ENCODE results near the gene PRR19.

PRR19 gene

DNA sequence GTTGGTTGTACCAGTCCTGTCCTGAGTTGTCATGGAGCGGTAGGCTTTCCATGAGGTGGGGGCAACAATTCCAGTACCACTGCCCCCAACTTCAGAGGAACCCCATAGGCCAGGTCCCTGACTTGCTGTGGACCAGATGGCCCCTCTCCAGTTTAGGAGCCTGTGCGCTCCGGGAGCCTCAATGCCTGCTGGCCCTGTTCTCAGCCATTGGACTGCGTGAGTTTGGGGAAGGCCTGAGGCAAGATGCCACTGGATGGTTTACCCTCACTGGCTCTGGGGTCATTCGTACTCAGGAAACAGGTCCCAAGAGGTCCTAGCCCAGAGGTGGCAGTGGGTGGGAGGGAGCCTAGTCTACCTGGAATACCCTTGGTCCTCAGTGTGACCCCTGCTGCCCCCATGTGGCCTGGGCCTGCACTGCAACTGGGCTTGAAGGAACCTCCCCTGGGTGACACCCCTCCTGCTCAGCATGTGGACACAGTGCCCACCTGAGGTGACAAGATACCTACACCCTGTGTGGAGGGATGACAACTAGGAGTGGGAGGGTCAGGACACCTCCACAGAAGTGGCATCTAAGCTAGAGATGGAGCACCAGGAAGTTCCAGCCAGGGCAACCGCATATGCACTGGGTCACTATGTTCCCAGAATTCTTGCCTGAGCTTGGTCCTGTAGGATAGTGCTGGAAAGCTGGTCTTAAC, 6.0 kb upstream of the PRR19 start:
- DNase-seq: peak; percentile 73 to 81 (median 74)
- Histone ChIP-seq H3K36me3 (ENCODE audit: control insufficient read depth, insufficient read depth, low read length) (peaks cover 36% of the 10 kb centered on the region), H3K27ac (ENCODE audit: insufficient read depth, low read length, poor library complexity, severe bottlenecking) (no peak overlapping the region), H3K4me3 (ENCODE audit: insufficient read depth, low read depth, low read length, poor library complexity, severe bottlenecking) (no peak overlapping the region), H3K4me1 (ENCODE audit: control insufficient read depth, insufficient read depth, low read length, poor library complexity, severe bottlenecking) (peaks cover 5% of the 10 kb centered on the region), H3K9me3 (ENCODE audit: control insufficient read depth, low read length) (no peaks in the 10 kb centered on the region), H3K27me3 (replicated peaks; ENCODE audit: control insufficient read depth, insufficient read depth, low read length, poor library complexity, severe bottlenecking) (no peaks in the 10 kb centered on the region)

- no peak overlapping the region for H3K4me3 ChIP-seq (ENCODE audit: insufficient read depth, low read depth, low read length, poor library complexity, severe bottlenecking)
- DNase-seq: no peak
- H3K4me1 ChIP-seq (ENCODE audit: control insufficient read depth, insufficient read depth, low read length, poor library complexity, severe bottlenecking): peaks cover 7% of the 10 kb centered on the region
- peaks cover 27% of the 10 kb centered on the region for H3K36me3 ChIP-seq (ENCODE audit: control insufficient read depth, insufficient read depth, low read length)
- H3K27ac ChIP-seq (ENCODE audit: insufficient read depth, low read length, poor library complexity, severe bottlenecking): no peak overlapping the region
- H3K27me3 ChIP-seq (replicated peaks; ENCODE audit: control insufficient read depth, insufficient read depth, low read length, poor library complexity, severe bottlenecking): no peaks in the 10 kb centered on the region
- no peaks in the 10 kb centered on the region for H3K9me3 ChIP-seq (ENCODE audit: control insufficient read depth, low read length)
These were observed 4.9 kb upstream of the PRR19 start for GRCh38 chr19:42297039-42297438.

DNA sequence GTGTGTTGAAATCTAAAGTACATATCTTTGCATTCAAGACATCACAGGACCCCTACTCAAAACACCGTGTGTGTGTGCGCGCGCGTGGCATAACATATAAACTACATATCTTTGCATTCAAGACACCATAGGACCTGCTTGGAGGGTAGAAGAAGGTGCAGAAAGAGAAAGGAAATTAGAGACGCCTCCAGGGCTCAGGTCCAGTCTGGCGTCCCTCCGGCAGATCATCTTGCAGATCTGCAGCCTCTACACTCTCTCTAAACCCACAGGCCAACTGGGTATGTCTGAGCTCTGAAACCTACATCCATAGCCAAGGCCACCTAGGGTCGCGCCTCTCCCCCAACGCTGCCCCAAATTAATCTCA, 1.2 kb downstream of the PRR19 start:
- no peak for DNase-seq
- Histone ChIP-seq H3K27ac (ENCODE audit: insufficient read depth, low read length, poor library complexity, severe bottlenecking) (no peak overlapping the region), H3K4me3 (ENCODE audit: insufficient read depth, low read depth, low read length, poor library complexity, severe bottlenecking) (peak overlapping the region; percentile 89), H3K27me3 (replicated peaks; ENCODE audit: control insufficient read depth, insufficient read depth, low read length, poor library complexity, severe bottlenecking) (no peaks in the 10 kb centered on the region), H3K9me3 (ENCODE audit: control insufficient read depth, low read length) (no peaks in the 10 kb centered on the region), H3K4me1 (ENCODE audit: control insufficient read depth, insufficient read depth, low read length, poor library complexity, severe bottlenecking) (peaks cover 13% of the 10 kb centered on the region), H3K36me3 (ENCODE audit: control insufficient read depth, insufficient read depth, low read length) (no peaks in the 10 kb centered on the region)

DNA sequence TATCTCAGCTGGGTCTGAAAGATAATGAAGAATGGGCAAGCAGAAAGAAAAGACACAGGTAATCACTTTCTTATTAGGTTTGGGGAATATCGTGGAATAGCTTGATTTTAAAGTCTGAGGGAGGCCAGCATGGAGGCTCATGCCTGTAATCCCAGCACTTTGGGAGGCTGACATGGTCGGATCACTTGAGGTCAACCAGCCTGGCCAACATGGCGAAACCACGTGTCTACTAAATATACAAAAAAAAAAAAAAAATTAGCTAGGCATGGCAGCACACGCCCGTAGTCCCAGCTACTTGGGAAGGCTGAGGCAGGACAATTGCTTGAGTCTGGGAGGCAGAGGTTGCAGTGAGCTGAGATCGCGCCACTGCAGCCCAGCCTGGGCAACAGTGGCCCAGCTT, 1.9 kb downstream of the PRR19 start:
- Histone ChIP-seq H3K36me3 (ENCODE audit: control insufficient read depth, insufficient read depth, low read length) (no peaks in the 10 kb centered on the region), H3K27ac (ENCODE audit: insufficient read depth, low read length, poor library complexity, severe bottlenecking) (no peak overlapping the region), H3K27me3 (replicated peaks; ENCODE audit: control insufficient read depth, insufficient read depth, low read length, poor library complexity, severe bottlenecking) (no peaks in the 10 kb centered on the region), H3K4me3 (ENCODE audit: insufficient read depth, low read depth, low read length, poor library complexity, severe bottlenecking) (no peak overlapping the region), H3K9me3 (ENCODE audit: control insufficient read depth, low read length) (no peaks in the 10 kb centered on the region), H3K4me1 (ENCODE audit: control insufficient read depth, insufficient read depth, low read length, poor library complexity, severe bottlenecking) (peaks cover 13% of the 10 kb centered on the region)
- DNase-seq: no peak

DNA sequence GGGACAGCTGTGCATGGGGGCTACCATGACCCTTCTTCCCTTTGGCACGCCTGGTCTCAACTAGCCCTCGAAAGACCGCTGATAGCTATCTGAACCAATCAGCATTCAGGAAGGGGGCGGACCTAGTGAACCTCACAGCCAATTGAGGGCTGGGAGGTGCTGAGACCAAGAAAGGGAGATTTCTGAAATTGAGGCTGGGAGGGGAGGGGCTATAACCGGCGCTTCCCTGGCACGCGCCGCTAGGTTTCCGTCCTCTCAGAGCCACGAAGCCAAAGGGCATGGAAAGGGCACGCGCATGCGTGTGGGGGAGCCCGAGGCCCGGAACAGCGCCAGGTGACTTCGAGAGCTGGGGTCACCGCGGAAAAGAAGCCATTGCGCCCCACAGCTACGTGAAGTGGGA, 4.7 kb downstream of the PRR19 start:
- Histone ChIP-seq H3K27ac (ENCODE audit: insufficient read depth, low read length, poor library complexity, severe bottlenecking) (no peak overlapping the region), H3K4me1 (ENCODE audit: control insufficient read depth, insufficient read depth, low read length, poor library complexity, severe bottlenecking) (peaks cover 10% of the 10 kb centered on the region), H3K9me3 (ENCODE audit: control insufficient read depth, low read length) (no peaks in the 10 kb centered on the region), H3K4me3 (ENCODE audit: insufficient read depth, low read depth, low read length, poor library complexity, severe bottlenecking) (no peak overlapping the region), H3K27me3 (replicated peaks; ENCODE audit: control insufficient read depth, insufficient read depth, low read length, poor library complexity, severe bottlenecking) (peaks cover 4% of the 10 kb centered on the region), H3K36me3 (ENCODE audit: control insufficient read depth, insufficient read depth, low read length) (no peaks in the 10 kb centered on the region)
- DNase-seq: peak in 1 of 3 donors; percentile 37

GRCh38 chr19:42309686-42310085, 7.8 kb downstream of the PRR19 start:
- Histone ChIP-seq H3K36me3 (ENCODE audit: control insufficient read depth, insufficient read depth, low read length) (no peaks in the 10 kb centered on the region), H3K27ac (ENCODE audit: insufficient read depth, low read length, poor library complexity, severe bottlenecking) (no peak overlapping the region), H3K27me3 (replicated peaks; ENCODE audit: control insufficient read depth, insufficient read depth, low read length, poor library complexity, severe bottlenecking) (peaks cover 21% of the 10 kb centered on the region), H3K9me3 (ENCODE audit: control insufficient read depth, low read length) (no peaks in the 10 kb centered on the region), H3K4me3 (ENCODE audit: insufficient read depth, low read depth, low read length, poor library complexity, severe bottlenecking) (no peak overlapping the region), H3K4me1 (ENCODE audit: control insufficient read depth, insufficient read depth, low read length, poor library complexity, severe bottlenecking) (peaks cover 12% of the 10 kb centered on the region)
- no peak for DNase-seq

- Histone ChIP-seq H3K4me3 (ENCODE audit: insufficient read depth, low read depth, low read length, poor library complexity, severe bottlenecking) (no peak overlapping the region), H3K9me3 (ENCODE audit: control insufficient read depth, low read length) (no peaks in the 10 kb centered on the region), H3K27me3 (replicated peaks; ENCODE audit: control insufficient read depth, insufficient read depth, low read length, poor library complexity, severe bottlenecking) (peaks cover 21% of the 10 kb centered on the region), H3K27ac (ENCODE audit: insufficient read depth, low read length, poor library complexity, severe bottlenecking) (no peak overlapping the region), H3K36me3 (ENCODE audit: control insufficient read depth, insufficient read depth, low read length) (no peaks in the 10 kb centered on the region), H3K4me1 (ENCODE audit: control insufficient read depth, insufficient read depth, low read length, poor library complexity, severe bottlenecking) (peaks cover 12% of the 10 kb centered on the region)
- DNase-seq: no peak
These were observed 9.7 kb downstream of the PRR19 start for GRCh38 chr19:42311657-42312056.

DNA sequence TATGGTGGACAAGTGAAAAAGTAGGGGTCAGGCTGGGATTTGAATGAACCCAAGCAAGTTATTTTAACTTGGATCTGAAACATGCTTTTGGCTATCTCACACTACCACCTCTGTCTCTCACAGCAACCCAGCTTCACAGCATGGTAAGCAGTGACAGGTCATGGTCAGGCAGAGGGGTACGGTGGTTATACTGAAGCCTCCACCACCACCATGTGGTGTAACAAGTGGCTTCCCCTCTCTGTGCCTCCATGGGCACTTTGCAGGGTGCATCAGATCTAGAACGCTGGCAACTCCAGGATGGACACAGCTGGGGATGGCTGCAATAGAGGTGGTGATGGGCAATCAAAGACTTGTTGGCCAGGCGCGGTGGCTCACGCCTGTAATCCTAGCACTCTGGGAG, 10.4 kb downstream of the PRR19 start:
- H3K9me3 ChIP-seq (ENCODE audit: control insufficient read depth, low read length): no peaks in the 10 kb centered on the region
- no peak for DNase-seq
- H3K27ac ChIP-seq (ENCODE audit: insufficient read depth, low read length, poor library complexity, severe bottlenecking): no peak overlapping the region
- H3K27me3 ChIP-seq (replicated peaks; ENCODE audit: control insufficient read depth, insufficient read depth, low read length, poor library complexity, severe bottlenecking): peaks cover 21% of the 10 kb centered on the region
- peaks cover 12% of the 10 kb centered on the region for H3K4me1 ChIP-seq (ENCODE audit: control insufficient read depth, insufficient read depth, low read length, poor library complexity, severe bottlenecking)
- H3K36me3 ChIP-seq (ENCODE audit: control insufficient read depth, insufficient read depth, low read length): no peaks in the 10 kb centered on the region
- no peak overlapping the region for H3K4me3 ChIP-seq (ENCODE audit: insufficient read depth, low read depth, low read length, poor library complexity, severe bottlenecking)

DNA sequence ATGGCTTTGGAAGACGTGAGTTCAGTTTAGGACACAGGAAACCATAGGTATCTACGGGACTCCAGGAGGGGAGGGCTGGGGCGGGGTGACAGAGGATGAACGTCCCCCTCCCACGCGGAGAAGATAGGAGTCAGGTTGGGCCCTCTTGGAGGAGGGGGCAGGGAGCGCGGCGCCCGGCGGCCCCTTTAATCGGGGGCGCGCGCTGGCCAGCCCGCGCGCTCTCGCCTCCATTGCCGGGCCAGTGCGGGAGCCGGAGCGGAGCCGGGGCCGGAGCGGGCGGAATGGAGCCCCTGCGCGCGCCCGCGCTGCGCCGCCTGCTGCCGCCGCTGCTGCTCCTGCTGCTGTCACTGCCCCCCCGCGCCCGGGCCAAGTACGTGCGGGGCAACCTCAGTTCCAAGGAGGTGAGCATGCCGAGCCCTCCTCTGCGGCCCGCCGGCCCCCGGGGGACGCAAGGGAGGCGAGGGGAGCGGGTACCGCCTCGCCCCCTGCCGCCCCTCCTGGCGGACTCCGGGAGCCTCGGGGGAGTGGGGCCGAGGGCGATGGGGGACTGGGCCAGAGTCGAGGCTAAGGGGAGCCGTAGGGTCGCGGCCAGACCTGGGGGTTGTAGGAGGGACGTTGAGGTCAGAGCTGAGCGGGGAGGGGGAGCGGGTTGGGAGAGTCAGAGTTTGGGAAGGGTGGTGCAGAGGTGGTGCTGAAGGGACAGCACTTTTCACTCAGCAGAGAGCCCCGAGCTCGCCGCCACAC, 11.3 kb downstream of the PRR19 start, which contains the start of gene TMEM145:
TMEM145 (plus strand) TSS at position 214 of the 744 bp plus-strand sequence; CDS start at position 282, 68 bp downstream.
- no peaks in the 10 kb centered on the region for H3K36me3 ChIP-seq (ENCODE audit: control insufficient read depth, insufficient read depth, low read length)
- peaks cover 21% of the 10 kb centered on the region for H3K27me3 ChIP-seq (replicated peaks; ENCODE audit: control insufficient read depth, insufficient read depth, low read length, poor library complexity, severe bottlenecking)
- no peaks in the 10 kb centered on the region for H3K9me3 ChIP-seq (ENCODE audit: control insufficient read depth, low read length)
- no peak within 1 kb of the TSS for H3K27ac ChIP-seq (ENCODE audit: insufficient read depth, low read length, poor library complexity, severe bottlenecking)
- peak within 1 kb of the TSS; percentile 37 for H3K4me3 ChIP-seq (ENCODE audit: insufficient read depth, low read depth, low read length, poor library complexity, severe bottlenecking)
- H3K4me1 ChIP-seq (ENCODE audit: control insufficient read depth, insufficient read depth, low read length, poor library complexity, severe bottlenecking): peaks cover 12% of the 10 kb centered on the region
- no peak for DNase-seq

Data from effector memory CD4-positive, alpha-beta T cell (primary cell).